ENCODE data around the gene PFKFB2.
A peak's percentile ranks its signal among the peaks of the same experiment; 100 is the strongest.

The PFKFB2 gene

DNA sequence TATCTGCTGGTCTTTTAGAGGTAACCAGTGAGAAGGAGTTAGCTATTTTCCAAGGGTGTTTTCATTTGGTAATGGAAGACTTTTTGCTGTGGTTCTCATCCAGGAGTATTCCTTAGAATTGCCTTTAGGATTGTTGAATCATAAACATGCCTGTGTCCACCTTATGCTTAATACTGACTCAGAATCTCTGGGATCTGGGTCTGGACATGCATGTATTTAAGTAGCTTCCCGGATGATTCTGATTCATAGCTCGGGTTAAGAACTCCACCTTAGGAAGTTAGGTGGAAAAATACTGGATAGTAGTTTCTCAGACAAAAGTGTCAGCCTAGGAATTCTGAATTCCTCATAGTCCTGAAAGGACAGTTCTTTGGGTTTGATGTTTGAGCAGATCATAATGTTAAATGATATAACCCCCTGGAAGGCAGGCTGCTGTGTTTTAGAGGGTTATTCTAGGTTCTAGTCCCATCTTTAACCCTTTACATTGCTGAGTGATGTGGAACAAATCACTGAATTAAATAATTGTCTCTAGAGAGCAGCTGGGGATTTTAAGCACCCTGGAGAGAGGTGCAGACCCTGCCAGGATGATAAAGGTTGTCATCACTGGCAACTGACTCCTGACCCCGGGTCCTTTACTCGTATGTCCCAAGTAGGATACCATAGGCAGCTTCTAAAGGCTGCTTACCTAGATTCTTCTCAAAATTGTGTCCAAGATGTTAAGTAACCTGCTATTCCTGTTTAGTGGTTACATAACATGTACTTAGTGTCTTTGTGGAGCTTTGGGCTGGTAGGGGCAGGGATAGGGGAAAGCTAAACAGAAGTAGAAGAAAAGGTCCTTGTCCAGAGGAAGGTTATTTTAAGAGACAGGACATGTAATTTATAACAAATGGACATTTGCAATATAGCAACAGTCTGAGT lies 21.1 kb downstream of the PFKFB2 start:
- DNase-seq (ENCODE audit: insufficient read length, low spot score), result no peak
- TF ChIP-seq POLR2A (IDR thresholded peaks at IDR 0.05; ENCODE audit: low read depth, low read length), result no peak
- no peak for FAIRE-seq

DNA sequence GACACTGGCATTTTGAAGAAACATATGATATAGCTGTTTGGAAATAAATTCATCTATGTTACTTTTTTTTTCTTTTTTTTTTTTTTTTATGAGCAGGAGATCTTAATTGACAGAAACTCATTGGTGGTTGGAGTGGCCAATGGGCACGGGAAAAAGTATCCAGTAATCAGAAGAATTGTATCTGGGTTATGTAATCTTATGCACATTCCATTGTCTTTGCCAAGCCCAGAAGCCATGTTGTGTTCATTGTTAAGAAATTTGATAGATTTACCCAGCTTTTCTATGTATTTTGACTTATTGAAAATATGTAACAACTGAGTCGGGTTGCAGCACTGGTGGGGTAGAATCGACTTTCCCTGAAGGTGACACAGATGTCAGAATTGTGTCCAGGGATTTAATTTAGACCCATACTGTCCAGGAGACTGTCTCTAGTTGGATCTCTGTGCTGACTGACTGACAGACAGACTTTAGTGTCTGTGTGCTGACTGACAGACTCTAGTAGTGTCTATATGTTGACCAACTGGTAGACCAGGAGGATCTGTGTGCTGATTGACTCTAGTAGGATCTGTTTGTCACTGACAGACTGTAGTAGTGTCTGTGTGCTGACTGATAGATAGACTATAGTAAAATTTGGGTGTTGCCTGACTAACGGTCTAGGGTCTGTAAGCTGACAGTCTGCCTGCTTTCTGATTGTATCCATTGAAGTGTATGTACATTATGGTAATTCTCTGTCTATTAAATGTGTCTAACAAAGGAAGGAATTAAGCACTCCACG lies 23.3 kb downstream of the PFKFB2 start:
- no peak for TF ChIP-seq POLR2A (IDR thresholded peaks at IDR 0.05; ENCODE audit: low read depth, low read length)
- DNase-seq (ENCODE audit: insufficient read length, low spot score) (no peak), FAIRE-seq (no peak)

- TF ChIP-seq POLR2A (IDR thresholded peaks at IDR 0.05; ENCODE audit: low read depth, low read length), result no peak
- no peak for FAIRE-seq
- DNase-seq (ENCODE audit: insufficient read length, low spot score), result no peak
Observed at GRCh38 chr1:207077012-207077411, 23.9 kb downstream of the PFKFB2 start.

DNA sequence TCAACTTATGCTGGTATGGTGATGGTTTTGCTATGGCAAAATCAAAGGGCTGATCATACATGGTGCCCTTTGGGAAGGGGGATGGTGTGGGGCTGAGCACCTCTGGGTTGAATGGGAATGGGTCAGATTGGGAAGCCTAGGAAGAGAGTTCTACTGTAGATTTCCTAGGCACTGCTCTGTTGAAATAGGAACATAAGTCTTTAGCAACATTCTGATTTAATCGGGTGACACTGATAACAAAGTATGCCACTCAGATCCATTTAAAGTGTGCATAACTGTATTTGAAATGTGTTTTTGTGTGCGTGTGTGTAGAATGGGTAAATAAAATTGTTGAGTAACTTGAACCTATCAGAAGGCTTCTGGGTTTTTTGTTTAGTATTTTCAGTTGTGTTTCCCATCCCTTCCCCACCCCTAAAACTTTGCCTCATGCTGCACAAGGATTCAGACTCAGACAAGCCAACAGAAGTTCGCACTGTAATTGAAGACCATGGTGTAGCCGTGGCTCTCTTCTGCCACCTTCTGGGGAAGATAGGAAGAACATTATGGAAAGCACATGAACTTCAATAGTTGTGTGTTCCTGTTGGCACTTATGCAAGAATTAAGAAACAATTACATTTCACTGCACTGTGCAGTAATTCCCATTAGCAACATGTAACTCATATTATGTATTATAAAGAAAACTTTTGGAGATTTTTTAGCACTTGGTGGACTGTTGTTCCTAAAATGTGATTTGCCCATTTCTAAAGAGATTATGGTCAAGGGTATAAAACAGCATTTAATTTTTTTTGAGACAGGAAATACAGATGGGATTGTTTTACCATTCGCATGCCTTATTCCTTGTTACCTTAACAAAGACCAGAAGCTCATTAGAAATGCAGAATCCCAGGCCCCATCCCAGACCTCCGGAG lies 24.6 kb downstream of the PFKFB2 start:
- DNase-seq (ENCODE audit: insufficient read length, low spot score) (peak; percentile 30), FAIRE-seq (peak; percentile 86)
- TF ChIP-seq POLR2A (IDR thresholded peaks at IDR 0.05; ENCODE audit: low read depth, low read length), result no peak

DNA sequence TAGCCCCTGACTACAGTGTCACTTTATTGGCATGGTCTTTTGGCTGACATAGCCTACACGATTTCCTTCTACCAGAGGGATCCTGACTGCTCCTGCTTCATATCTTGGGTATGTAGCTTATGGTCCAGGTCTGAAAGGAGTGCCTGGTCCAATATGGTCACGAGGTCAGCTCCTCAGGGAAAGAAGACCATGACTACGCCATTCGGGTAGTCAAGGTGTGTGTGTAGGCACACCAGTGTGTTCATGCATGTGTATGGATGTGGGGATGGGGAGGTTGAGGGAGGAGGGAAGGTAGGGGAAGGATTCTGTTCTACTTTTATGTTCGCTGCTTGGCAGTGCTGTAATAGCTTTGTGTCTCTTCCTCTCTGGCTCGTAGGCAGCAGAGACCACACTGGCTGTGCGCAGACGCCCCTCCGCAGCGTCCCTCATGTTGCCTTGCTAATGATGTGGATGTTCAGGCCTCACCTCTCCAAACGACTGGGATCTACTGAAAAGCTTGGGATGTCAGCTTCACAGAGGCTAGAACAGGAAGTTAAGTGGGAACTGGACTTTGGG lies 25.6 kb downstream of the PFKFB2 start:
- no peak for TF ChIP-seq POLR2A (IDR thresholded peaks at IDR 0.05; ENCODE audit: low read depth, low read length)
- FAIRE-seq (no peak), DNase-seq (ENCODE audit: insufficient read length, low spot score) (no peak)

- TF ChIP-seq POLR2A (IDR thresholded peaks at IDR 0.05; ENCODE audit: low read depth, low read length), result no peak
- FAIRE-seq, result no peak
- no peak for DNase-seq (ENCODE audit: insufficient read length, low spot score)
Observed at GRCh38 chr1:207079706-207080241, 26.7 kb downstream of the PFKFB2 start.

- DNase-seq (ENCODE audit: insufficient read length, low spot score) (no peak), FAIRE-seq (no peak)
- TF ChIP-seq POLR2A (IDR thresholded peaks at IDR 0.05; ENCODE audit: low read depth, low read length), result no peak
Observed at GRCh38 chr1:207081088-207081487, 28.0 kb downstream of the PFKFB2 start.

DNA sequence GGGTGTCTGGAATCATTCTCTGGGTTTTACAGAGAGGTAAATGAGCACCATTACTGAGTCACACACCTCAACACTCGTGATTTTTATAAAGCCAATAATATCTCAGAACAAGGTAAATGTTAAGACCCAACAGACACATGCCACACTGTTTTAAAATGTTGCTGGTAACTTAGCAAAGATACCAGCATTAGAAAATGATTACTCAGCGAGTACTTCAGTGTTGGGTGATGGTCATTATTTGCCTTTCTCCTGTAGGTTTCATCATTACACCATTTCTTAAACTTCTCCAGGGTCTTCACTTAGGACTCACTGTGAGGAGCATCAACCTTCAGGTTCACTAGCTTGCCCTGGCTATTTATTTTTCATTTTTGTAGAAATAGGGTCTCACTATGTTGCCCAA lies 28.7 kb downstream of the PFKFB2 start:
- FAIRE-seq (no peak), DNase-seq (ENCODE audit: insufficient read length, low spot score) (no peak)
- TF ChIP-seq POLR2A (IDR thresholded peaks at IDR 0.05; ENCODE audit: low read depth, low read length), result no peak

DNA sequence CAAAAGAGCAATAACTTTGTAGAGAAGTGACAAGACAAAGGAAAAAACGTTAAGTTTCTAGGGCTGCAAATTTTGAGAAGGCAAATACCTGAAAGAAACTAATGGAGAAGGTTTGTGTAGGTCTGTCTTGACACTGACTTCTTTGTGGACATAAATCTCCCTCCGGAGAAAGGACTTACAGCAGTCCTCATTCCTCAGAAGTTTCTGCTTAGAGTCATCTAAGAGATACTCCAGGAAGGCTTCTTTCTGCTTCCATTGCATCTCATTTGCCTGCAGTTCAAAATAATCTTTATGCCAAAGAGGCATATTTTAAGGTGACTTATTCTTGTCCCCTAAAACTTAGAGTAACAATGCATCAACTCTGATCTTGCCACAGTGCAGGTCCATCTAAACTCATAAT lies 31.2 kb downstream of the PFKFB2 start:
- no peak for TF ChIP-seq POLR2A (IDR thresholded peaks at IDR 0.05; ENCODE audit: low read depth, low read length)
- DNase-seq (ENCODE audit: insufficient read length, low spot score) (no peak), FAIRE-seq (no peak)

DNA sequence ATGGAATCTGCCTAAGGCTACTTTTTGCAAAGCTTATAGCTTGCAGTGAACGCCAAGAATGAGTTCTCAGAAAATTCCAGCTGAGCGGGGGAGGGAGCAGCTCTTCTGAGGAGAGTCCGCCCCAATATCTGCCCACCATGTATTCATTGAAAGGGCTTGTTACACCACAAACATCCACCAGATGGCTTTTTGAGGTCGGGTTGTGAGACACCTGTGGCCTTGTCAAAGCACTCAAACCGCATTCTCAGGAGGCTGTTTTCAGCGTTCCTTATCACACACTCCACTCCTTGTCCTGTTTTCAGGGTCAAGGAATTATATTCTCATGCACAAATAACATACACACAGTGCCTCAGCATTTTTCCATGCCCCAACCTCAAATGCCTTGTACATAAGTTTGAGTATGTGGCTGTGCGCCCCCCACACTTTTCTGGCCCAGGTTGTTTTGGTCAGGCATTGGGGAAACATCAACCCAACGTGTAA lies 31.7 kb downstream of the PFKFB2 start:
- FAIRE-seq (peak; percentile 76), DNase-seq (ENCODE audit: insufficient read length, low spot score) (peak; percentile 34)
- no peak for TF ChIP-seq POLR2A (IDR thresholded peaks at IDR 0.05; ENCODE audit: low read depth, low read length)

DNA sequence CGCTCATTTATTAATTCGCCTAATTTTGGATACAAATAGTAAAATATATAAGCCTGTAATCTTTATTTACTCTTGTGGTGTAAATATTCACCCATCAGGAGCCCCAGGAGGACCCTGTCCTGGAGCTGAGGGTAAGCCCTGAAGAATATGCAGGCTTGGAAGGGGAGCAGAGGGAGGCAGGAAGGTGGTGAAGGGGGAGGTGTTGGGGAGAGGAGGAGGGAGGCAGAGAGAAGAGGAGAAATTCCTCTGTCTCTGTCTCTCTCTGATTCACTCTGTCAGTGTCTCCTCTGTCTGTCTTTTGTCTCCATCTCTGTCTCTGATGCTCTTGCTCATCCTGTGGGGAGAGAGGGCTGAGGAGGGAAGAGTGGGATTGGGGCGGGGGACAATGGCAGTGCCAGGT lies 32.8 kb downstream of the PFKFB2 start:
- TF ChIP-seq POLR2A (IDR thresholded peaks at IDR 0.05; ENCODE audit: low read depth, low read length), result no peak
- no peak for DNase-seq (ENCODE audit: insufficient read length, low spot score)
- FAIRE-seq, result no peak

GRCh38 chr1:207088161-207088560 lies 35.1 kb downstream of the PFKFB2 start:
- FAIRE-seq, result no peak
- DNase-seq (ENCODE audit: insufficient read length, low spot score), result no peak
- TF ChIP-seq POLR2A (IDR thresholded peaks at IDR 0.05; ENCODE audit: low read depth, low read length), result no peak

Data from H54 (cell line).